Heart left ventricle (tissue), 13 donors: ENCODE data around the gene HILPDA.

Experiments
- POLR2A ChIP-seq, 2 donors: fragments of 450-650 bp; IDR thresholded peaks; one replicate each; pipeline ENCODE4 v1.6.1; 2017; ENCODE audit warnings: antibody characterized with exemption in 2 of 2, mild to moderate bottlenecking in 2 of 2, moderate library complexity in 2 of 2
- TF ChIP-seq, protein P1 (sequence below), 12 donors: fragments of 200-600 bp; sonication (generic) in 4 of 12; IDR thresholded peaks; one replicate each; pipeline versions ENCODE4 v1.5.0 to v1.8.0; 2018 to 2022; ENCODE audit warnings: antibody characterized with exemption in 12 of 12, mild to moderate bottlenecking in 5 of 12
- donor health status: ischemic (EF 13 %, LVEDD 7.1; RV severe dilation, severe dysfunction).
- donor health status: DM: no; HTN: yes; CAD: no.
- donor health status: DM: no; HTN: no; CAD: no.
- donor health status: ischemic (EF 25% LVEDD 6.9; RV normal size, moderate dysfunction).
- donor health status: ischemic (EF 25% LVEDD 5.7; RV mildly dilated, moderate dysfunction).
- donor health status: ischemic (EF 35%, LVEDD 5.7; RV mildly dilated, moderate dysfunction).
- donor health status: nonischemic (EF 11% LVEDD 7.7; RV severe dilation, severe dysfunction).
- donor health status: DM: yes; HTN: yes; CAD: no.
- donor health status: PGD.
- donor health status: ischemic (EF 29% LVEDD 5.4; RV normal size, mild dysfunction).
- donor health status: nonischemic (EF 23%, LVEDD 6.1; RV moderate dilation, normal function).

DNA sequence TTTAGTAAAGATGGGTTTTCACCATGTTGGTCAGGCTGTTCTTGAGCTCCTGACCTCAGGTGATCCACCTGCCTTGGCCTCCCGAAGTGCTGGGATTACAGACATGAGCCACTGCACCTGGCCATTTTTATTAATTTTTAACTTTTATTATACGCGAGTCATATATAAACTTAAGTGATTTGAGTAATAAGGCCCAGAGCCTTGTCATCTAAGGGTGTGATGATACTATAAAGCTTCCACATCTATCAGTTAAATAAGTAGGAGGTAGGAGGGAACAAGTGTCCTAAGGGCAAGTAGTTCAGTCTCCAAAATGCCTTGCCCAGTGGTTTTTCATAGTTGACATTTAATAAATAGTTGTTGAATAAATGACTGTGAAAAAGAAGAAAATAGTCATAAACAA lies 13.3 kb upstream of the HILPDA start:
- TF ChIP-seq, protein P1, sequence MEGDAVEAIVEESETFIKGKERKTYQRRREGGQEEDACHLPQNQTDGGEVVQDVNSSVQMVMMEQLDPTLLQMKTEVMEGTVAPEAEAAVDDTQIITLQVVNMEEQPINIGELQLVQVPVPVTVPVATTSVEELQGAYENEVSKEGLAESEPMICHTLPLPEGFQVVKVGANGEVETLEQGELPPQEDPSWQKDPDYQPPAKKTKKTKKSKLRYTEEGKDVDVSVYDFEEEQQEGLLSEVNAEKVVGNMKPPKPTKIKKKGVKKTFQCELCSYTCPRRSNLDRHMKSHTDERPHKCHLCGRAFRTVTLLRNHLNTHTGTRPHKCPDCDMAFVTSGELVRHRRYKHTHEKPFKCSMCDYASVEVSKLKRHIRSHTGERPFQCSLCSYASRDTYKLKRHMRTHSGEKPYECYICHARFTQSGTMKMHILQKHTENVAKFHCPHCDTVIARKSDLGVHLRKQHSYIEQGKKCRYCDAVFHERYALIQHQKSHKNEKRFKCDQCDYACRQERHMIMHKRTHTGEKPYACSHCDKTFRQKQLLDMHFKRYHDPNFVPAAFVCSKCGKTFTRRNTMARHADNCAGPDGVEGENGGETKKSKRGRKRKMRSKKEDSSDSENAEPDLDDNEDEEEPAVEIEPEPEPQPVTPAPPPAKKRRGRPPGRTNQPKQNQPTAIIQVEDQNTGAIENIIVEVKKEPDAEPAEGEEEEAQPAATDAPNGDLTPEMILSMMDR (IDR thresholded peaks at IDR 0.05) = no peak
- no peak for TF ChIP-seq POLR2A (IDR thresholded peaks at IDR 0.05)
